ENCODE results near the gene DOCK8.

DOCK8 gene

DNA sequence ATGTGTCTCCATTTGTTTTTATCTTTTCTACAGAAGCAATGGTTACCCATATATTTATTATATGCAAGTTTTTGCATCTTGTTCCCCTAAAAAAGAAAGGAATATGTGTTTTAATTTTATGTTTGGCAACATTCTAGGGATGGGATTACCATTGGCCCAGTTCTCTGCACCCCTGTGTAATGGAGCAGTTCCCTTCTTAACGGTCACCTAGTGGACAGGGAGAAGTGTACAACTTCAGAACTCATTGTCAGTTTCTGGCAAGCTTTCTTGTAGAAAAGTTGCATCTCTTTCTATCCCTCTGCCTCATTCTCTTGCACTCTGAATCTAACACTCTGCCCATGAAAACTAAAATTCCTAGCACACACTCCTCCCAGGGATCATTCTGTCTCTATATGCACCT, 78.2 kb downstream of the DOCK8 start:
- TF ChIP-seq, protein P1, sequence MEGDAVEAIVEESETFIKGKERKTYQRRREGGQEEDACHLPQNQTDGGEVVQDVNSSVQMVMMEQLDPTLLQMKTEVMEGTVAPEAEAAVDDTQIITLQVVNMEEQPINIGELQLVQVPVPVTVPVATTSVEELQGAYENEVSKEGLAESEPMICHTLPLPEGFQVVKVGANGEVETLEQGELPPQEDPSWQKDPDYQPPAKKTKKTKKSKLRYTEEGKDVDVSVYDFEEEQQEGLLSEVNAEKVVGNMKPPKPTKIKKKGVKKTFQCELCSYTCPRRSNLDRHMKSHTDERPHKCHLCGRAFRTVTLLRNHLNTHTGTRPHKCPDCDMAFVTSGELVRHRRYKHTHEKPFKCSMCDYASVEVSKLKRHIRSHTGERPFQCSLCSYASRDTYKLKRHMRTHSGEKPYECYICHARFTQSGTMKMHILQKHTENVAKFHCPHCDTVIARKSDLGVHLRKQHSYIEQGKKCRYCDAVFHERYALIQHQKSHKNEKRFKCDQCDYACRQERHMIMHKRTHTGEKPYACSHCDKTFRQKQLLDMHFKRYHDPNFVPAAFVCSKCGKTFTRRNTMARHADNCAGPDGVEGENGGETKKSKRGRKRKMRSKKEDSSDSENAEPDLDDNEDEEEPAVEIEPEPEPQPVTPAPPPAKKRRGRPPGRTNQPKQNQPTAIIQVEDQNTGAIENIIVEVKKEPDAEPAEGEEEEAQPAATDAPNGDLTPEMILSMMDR (IDR thresholded peaks at IDR 0.05; ENCODE audit: low read depth, low read length): no peak
- no peak for DNase-seq (ENCODE audit: extremely low read depth, low read depth)

DNA sequence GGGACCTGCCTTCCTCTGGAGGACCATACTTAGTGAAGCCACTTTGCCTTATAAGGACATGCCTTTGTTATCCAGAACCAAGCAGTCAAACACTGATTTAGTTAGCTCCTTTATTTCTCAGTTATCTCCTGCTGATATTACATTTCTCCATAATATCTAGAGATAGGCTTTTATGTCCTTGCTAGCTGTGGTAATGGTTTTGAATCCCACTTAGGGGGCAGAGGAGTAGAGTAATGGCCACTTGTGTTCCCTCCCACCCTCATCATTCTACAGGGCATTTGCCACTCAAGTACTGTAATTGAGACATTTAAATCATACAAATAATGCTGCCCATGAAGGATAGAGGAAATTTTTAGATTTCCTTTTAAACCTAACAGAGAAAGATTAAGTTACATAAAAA, 80.9 kb downstream of the DOCK8 start:
- DNase-seq (ENCODE audit: extremely low read depth, low read depth): no peak
- TF ChIP-seq, protein P1 (IDR thresholded peaks at IDR 0.05; ENCODE audit: low read depth, low read length): no peak

DNA sequence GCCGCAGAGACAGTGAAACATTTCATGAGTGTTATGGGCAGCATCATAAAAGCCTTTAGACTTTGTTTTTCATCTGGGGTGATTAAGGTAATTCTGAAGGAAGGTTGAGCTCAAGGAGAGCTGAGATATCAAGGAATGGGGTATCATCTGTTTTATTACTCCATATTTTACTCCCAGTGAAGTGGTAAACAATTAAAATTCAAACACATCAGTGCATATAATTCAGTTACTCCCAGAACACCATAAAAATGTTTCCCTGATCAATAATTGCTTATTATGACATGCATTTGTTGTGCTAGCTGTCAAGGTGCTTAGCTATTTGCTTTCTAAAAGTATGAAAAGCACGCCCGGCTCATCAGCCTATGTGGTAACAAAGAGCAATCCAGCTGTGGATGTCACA, 81.7 kb downstream of the DOCK8 start:
- DNase-seq (ENCODE audit: extremely low read depth, low read depth): no peak
- TF ChIP-seq, protein P1 (IDR thresholded peaks at IDR 0.05; ENCODE audit: low read depth, low read length): no peak

DNA sequence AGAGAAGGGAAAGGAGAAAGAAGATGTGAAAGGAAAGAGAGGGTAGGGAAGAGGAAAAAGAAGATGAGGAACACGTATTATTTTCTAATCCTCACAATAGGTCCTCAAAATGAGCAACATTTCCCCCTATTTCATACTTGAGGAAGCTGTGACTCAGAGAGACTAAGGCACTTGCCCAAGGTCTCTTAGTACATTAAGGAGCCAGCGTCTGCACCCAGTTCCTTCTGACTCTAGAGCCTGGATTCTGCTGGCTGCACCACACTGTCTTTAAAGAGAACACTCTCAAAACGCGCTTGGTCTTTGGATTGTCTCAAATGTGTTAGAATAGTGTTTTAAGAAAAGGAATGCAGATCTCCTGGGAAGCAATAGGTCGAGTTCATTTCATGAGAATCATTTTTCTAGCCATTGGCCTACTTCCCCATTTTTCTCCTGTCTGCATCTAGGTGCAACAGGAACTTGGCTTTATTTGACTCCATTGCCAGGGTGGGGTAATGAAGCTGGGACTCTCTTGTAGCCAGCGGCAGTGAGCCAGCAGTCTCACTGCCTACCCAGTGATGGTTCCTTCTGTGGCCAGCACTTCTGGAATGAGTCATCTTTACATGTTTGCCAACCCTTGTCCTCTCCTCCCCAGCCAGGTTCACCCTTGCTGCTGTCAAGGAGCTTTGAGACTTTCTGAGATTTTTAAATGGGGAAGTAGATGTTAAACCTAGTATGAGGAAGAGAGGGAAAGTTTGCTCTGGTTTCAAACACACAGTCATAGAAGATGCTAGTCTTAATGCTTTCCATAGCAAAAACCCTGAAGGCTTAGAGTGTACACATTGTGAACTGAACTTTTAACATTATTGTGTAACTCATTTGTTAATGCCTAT, 82.7 kb downstream of the DOCK8 start:
- no peak for DNase-seq (ENCODE audit: extremely low read depth, low read depth)
- TF ChIP-seq, protein P1 (IDR thresholded peaks at IDR 0.05; ENCODE audit: low read depth, low read length): no peak

DNA sequence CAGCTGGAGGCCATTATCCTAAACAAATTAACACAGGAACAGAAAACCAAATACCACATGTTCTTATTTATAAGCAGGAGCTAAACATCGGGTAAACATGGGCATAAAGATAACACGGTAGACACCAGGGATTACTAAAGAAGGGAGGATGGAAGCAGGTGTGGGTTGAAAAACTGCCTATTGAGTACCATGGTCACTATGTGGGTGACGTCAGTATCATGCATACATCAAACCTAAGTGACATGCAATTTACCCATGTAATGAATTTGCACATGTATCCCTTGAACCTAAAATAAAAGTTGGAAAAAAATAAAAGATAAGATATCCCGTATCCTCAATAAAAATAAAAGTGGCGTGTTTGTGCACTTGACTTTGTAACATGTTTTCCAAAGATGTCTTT, 88.8 kb downstream of the DOCK8 start:
- DNase-seq (ENCODE audit: extremely low read depth, low read depth): no peak
- TF ChIP-seq, protein P1 (IDR thresholded peaks at IDR 0.05; ENCODE audit: low read depth, low read length): no peak

DNA sequence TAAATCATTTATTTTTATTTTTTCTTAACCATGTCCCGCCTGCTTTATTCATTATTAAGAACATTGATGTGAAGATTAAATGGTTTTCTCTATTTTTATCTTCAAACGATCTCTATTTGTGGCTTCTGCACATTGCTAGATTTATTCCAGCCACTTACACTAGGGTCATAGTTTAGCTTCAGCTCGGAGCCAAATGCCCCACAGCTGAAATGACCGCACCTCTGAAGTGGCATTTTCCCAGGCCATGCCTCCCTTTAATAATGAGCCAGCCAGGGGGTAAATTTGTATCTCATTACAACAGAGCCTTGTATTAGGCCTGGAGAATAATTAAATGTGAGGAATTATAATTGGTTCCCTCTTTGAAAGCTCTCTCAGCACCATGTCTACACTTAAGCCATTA, 89.4 kb downstream of the DOCK8 start:
- DNase-seq (ENCODE audit: extremely low read depth, low read depth): no peak
- TF ChIP-seq, protein P1 (IDR thresholded peaks at IDR 0.05; ENCODE audit: low read depth, low read length): no peak

DNA sequence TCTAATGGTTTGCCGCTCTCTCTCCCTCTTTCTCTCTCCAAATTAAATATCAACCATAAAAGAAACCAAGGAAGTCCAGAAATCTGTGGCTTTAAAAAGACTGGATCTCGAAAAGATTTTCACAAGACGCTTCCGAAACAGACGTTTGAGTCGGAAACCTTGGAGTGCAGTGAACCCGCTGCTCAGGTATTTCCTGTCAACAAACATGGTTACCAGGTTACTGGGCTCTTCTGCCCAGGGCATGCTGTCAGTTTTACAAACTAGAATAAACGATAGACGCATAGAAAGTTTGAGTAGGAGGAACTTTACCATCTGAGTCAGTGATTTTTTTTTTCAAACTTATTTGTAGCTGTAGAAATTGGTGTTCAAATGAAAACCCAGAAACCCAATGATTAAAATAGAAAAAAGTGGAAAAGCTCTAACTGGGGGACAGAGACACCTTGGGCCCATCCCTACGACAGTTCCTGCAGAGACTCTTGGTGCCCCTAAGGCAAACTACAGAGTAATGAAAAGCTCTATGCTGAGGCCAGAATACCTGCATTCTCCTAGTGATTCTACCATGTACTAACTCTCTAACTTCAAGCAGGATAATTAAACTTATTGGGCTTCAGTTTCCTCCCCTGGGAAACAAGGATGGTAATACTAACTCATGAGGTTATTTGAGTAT, 90.0 kb downstream of the DOCK8 start:
- TF ChIP-seq, protein P1 (IDR thresholded peaks at IDR 0.05; ENCODE audit: low read depth, low read length): no peak
- DNase-seq (ENCODE audit: extremely low read depth, low read depth): no peak

Measured in AG09319 (cell line).